ENCODE data around the gene SEMA5A.

The SEMA5A gene

GRCh38 chr5:9283021-9283420 lies 262.9 kb downstream of the SEMA5A start:
- intact Hi-C loops (cut with micrococcal nuclease): no loop called here
- Mint-ChIP-seq H3K4me1 (ENCODE audit: low read depth) (no peaks in the 10 kb centered on the region), H3K27me3 (no peaks in the 10 kb centered on the region), H3K9me3 (peaks cover 12% of the 10 kb centered on the region), H3K27ac (no peak overlapping the region), H3K36me3 (ENCODE audit: low read depth) (no peaks in the 10 kb centered on the region), H3K4me3 (no peak overlapping the region)

- Mint-ChIP-seq H3K27me3 (no peaks in the 10 kb centered on the region), H3K27ac (no peak overlapping the region), H3K4me3 (no peak overlapping the region), H3K4me1 (ENCODE audit: low read depth) (no peaks in the 10 kb centered on the region), H3K9me3 (peaks cover 12% of the 10 kb centered on the region), H3K36me3 (ENCODE audit: low read depth) (no peaks in the 10 kb centered on the region)
- intact Hi-C loops (cut with micrococcal nuclease): no loop called here
These were observed 263.7 kb downstream of the SEMA5A start for GRCh38 chr5:9282211-9282610.

DNA sequence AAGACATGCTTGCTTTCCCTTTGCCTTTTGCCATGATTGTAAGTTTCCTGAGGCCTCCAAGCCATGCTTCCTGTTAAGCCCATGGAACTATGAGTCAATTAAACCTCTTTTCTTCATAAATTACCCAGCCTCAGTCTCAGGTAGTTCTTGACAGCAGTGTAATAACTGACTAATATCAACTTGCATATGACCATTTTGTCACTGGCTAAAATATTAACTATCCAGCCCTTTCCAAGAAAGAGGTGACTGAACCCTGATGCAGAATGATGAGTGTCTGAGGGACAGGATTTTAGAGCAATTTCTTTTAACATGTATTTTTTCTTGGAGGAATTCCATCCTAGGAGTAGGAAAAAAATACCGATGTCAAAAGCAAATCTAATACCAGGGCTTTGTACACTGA lies 266.1 kb downstream of the SEMA5A start:
- no peaks in the 10 kb centered on the region for H3K27me3 Mint-ChIP-seq

GRCh38 chr5:9278921-9279603 lies 266.8 kb downstream of the SEMA5A start:
- Mint-ChIP-seq H3K4me1 (ENCODE audit: low read depth) (no peaks in the 10 kb centered on the region), H3K9me3 (peaks cover 21% of the 10 kb centered on the region), H3K27ac (no peak overlapping the region), H3K36me3 (ENCODE audit: low read depth) (no peaks in the 10 kb centered on the region), H3K27me3 (no peaks in the 10 kb centered on the region), H3K4me3 (no peak overlapping the region)
- intact Hi-C loops (cut with micrococcal nuclease): no loop called here

More for the DNA sequence above, 266.1 kb downstream of the SEMA5A start:
- intact Hi-C loops (cut with micrococcal nuclease): no loop called here
- no peak overlapping the region for H3K27ac Mint-ChIP-seq
- H3K4me3 Mint-ChIP-seq: no peak overlapping the region
- no peaks in the 10 kb centered on the region for H3K4me1 Mint-ChIP-seq (ENCODE audit: low read depth)
- no peaks in the 10 kb centered on the region for H3K36me3 Mint-ChIP-seq (ENCODE audit: low read depth)
- peaks cover 16% of the 10 kb centered on the region for H3K9me3 Mint-ChIP-seq

DNA sequence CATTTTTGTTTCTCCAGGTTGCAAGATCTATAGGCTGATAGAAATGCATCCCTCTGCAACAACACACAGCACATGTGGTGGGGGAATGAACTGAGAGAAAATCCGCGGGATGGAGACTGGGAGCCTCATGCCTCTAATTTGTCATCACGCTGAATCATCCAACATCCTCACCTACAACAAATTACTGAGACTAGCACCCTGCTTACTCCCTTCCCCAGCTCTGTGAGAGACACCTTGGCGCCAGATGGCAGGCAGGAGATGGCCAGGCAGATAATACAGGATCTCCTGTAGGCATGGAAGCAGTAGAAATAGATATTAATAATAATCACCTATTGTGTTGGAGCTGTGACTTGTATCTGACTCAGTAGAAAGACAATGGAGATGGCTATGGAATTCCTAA lies 276.9 kb downstream of the SEMA5A start:
- no peak overlapping the region for H3K4me3 Mint-ChIP-seq
- no peaks in the 10 kb centered on the region for H3K27me3 Mint-ChIP-seq
- H3K4me1 Mint-ChIP-seq (ENCODE audit: low read depth): no peaks in the 10 kb centered on the region
- intact Hi-C loops (cut with micrococcal nuclease): no loop called here
- no peak overlapping the region for H3K27ac Mint-ChIP-seq
- peaks cover 31% of the 10 kb centered on the region for H3K9me3 Mint-ChIP-seq
- no peaks in the 10 kb centered on the region for H3K36me3 Mint-ChIP-seq (ENCODE audit: low read depth)

- Mint-ChIP-seq H3K4me3 (no peak overlapping the region), H3K9me3 (peaks cover 26% of the 10 kb centered on the region), H3K4me1 (ENCODE audit: low read depth) (no peaks in the 10 kb centered on the region), H3K27ac (no peak overlapping the region), H3K27me3 (no peaks in the 10 kb centered on the region), H3K36me3 (ENCODE audit: low read depth) (no peaks in the 10 kb centered on the region)
- intact Hi-C loops (cut with micrococcal nuclease): no loop called here
These were observed 277.6 kb downstream of the SEMA5A start for GRCh38 chr5:9268226-9268625.

DNA sequence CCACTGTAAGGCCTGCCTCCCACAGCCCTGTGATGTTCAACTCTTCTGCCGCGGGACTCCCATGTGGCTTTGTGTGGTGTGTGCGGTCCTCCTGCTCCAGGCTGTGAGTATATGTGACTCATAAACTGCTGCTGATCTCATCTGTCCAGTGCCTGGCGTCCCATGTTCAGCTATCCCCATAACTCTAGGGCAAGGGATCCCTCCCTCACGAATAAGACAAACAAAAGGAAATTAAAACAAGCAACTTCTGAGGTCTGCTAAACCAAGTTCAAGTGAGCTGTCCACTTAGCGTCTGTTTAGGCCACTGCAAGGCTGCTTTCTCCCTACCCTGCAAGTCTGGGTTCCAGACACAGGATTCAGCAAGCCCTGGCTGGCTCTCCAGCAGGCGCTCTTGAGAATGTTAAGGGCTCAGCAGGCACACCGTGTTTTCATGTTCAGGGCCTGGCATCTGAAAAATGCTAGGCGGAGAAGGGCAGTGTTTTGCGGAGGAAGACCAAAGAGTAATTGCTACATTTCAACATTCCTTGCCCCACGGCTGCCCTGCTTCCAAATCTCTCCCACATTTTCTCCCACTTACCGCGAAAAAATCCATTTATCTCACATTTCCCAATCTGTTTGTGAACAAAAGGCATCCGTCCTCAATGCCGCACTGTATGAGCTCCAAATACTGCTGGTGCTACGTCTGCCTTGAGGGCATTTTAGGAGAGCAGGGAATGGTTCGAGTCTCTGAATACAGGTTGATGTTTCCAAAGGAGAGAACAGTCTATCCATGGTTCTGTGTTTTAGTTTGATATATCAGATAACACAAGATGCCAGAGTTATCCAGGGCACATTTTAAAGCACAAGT lies 280.2 kb downstream of the SEMA5A start:
- intact Hi-C loops (cut with micrococcal nuclease): no loop called here
- H3K4me1 Mint-ChIP-seq (ENCODE audit: low read depth): no peaks in the 10 kb centered on the region
- H3K4me3 Mint-ChIP-seq: no peak overlapping the region
- peaks cover 2% of the 10 kb centered on the region for H3K9me3 Mint-ChIP-seq
- H3K36me3 Mint-ChIP-seq (ENCODE audit: low read depth): no peaks in the 10 kb centered on the region
- H3K27ac Mint-ChIP-seq: no peak overlapping the region
- H3K27me3 Mint-ChIP-seq: no peaks in the 10 kb centered on the region

GRCh38 chr5:9264301-9264700 lies 281.6 kb downstream of the SEMA5A start:
- Mint-ChIP-seq H3K4me3 (no peak overlapping the region), H3K9me3 (no peaks in the 10 kb centered on the region), H3K27ac (no peak overlapping the region), H3K27me3 (no peaks in the 10 kb centered on the region), H3K36me3 (ENCODE audit: low read depth) (no peaks in the 10 kb centered on the region), H3K4me1 (ENCODE audit: low read depth) (no peaks in the 10 kb centered on the region)
- intact Hi-C loops (cut with micrococcal nuclease): no loop called here

DNA sequence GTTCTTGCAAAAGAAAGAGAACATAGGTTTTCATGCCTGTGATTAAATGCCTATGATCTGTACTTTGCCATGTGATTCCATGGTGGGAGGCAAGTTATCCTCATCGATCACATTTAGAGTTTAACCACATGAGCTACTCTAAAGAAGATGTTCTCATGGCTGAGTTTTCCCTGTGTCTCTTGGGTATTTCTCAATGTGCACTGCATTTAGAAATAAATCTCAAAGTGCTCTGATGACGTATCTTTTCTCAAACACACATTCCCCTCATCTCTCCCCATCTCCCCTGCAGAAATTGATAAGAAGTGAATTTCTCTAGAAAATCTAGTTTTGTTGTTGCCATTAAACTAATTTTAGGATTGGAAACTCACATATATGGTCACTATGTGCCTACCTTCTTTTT lies 282.2 kb downstream of the SEMA5A start:
- no peak overlapping the region for H3K4me3 Mint-ChIP-seq
- H3K36me3 Mint-ChIP-seq (ENCODE audit: low read depth): no peaks in the 10 kb centered on the region
- intact Hi-C loops (cut with micrococcal nuclease): no loop called here
- H3K27ac Mint-ChIP-seq: no peak overlapping the region
- no peaks in the 10 kb centered on the region for H3K4me1 Mint-ChIP-seq (ENCODE audit: low read depth)
- no peaks in the 10 kb centered on the region for H3K27me3 Mint-ChIP-seq
- H3K9me3 Mint-ChIP-seq: no peaks in the 10 kb centered on the region

GRCh38 chr5:9251379-9251980 lies 294.4 kb downstream of the SEMA5A start:
- intact Hi-C loops (cut with micrococcal nuclease): no loop called here
- no peaks in the 10 kb centered on the region for H3K27me3 Mint-ChIP-seq
- no peak overlapping the region for H3K4me3 Mint-ChIP-seq
- no peaks in the 10 kb centered on the region for H3K4me1 Mint-ChIP-seq (ENCODE audit: low read depth)
- H3K27ac Mint-ChIP-seq: no peak overlapping the region
- H3K36me3 Mint-ChIP-seq (ENCODE audit: low read depth): no peaks in the 10 kb centered on the region
- H3K9me3 Mint-ChIP-seq: peaks cover 8% of the 10 kb centered on the region

- Mint-ChIP-seq H3K4me3 (no peak overlapping the region), H3K27ac (no peak overlapping the region), H3K27me3 (no peaks in the 10 kb centered on the region), H3K36me3 (ENCODE audit: low read depth) (no peaks in the 10 kb centered on the region), H3K9me3 (no peaks in the 10 kb centered on the region), H3K4me1 (ENCODE audit: low read depth) (no peaks in the 10 kb centered on the region)
- intact Hi-C loops (cut with micrococcal nuclease): no loop called here
These were observed 296.6 kb downstream of the SEMA5A start for GRCh38 chr5:9249231-9249630.

DNA sequence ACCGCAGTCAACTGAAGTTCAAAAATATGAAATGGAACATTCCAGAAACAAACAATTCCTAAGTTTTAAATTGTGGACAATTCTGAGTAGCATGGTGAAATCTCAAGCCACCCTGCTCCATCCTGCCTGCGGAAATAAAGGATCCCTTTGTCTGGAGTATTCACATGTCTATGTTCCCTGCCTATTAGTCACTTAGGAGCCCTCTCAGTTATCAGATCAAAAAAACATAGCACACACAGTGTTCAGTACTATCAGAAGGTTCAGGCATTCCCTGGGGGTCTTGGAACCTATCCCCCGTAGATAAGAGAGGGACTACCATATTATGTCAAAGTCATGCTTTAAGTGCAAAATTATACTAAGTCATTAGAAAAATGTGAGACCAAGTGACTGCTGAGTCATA lies 300.8 kb downstream of the SEMA5A start:
- Mint-ChIP-seq H3K4me1 (ENCODE audit: low read depth) (no peaks in the 10 kb centered on the region), H3K27me3 (no peaks in the 10 kb centered on the region), H3K4me3 (no peak overlapping the region), H3K9me3 (no peaks in the 10 kb centered on the region), H3K36me3 (ENCODE audit: low read depth) (no peaks in the 10 kb centered on the region), H3K27ac (no peak overlapping the region)
- intact Hi-C loops (cut with micrococcal nuclease): no loop called here

- H3K4me3 Mint-ChIP-seq: no peak overlapping the region
- H3K4me1 Mint-ChIP-seq (ENCODE audit: low read depth): no peaks in the 10 kb centered on the region
- H3K27me3 Mint-ChIP-seq: no peaks in the 10 kb centered on the region
- H3K36me3 Mint-ChIP-seq (ENCODE audit: low read depth): no peaks in the 10 kb centered on the region
- intact Hi-C loops (cut with micrococcal nuclease): no loop called here
- no peaks in the 10 kb centered on the region for H3K9me3 Mint-ChIP-seq
- H3K27ac Mint-ChIP-seq: no peak overlapping the region
These were observed 301.5 kb downstream of the SEMA5A start for GRCh38 chr5:9244417-9244816.

- intact Hi-C loops (cut with micrococcal nuclease): no loop called here
- H3K36me3 Mint-ChIP-seq (ENCODE audit: low read depth): no peaks in the 10 kb centered on the region
These were observed 304.2 kb downstream of the SEMA5A start for GRCh38 chr5:9241479-9242305.

More at GRCh38 chr5:9241479-9242305, 304.2 kb downstream of the SEMA5A start:
- Mint-ChIP-seq H3K4me3 (no peak overlapping the region), H3K9me3 (no peaks in the 10 kb centered on the region), H3K27ac (no peak overlapping the region), H3K27me3 (no peaks in the 10 kb centered on the region), H3K4me1 (ENCODE audit: low read depth) (no peaks in the 10 kb centered on the region)

Data from dendritic cell treated with granulocyte-macrophage colony-stimulating factor and Interleukin-4, amounts not matched to agents 40 ng/mL and 50 ng/mL, for 4 days (primary cell).